NCI-H524 treated with DMSO at 0.1 percent for 48 hours (cell line): ENCODE data around the gene CLCN5.
A peak's percentile ranks its signal among the peaks of the same experiment; 100 is the strongest.

Experiments
- DNase-seq: peaks from one replicate; lab custom pipeline; 2025; lab: John Stamatoyannopoulos, UW

Gene CLCN5

DNA sequence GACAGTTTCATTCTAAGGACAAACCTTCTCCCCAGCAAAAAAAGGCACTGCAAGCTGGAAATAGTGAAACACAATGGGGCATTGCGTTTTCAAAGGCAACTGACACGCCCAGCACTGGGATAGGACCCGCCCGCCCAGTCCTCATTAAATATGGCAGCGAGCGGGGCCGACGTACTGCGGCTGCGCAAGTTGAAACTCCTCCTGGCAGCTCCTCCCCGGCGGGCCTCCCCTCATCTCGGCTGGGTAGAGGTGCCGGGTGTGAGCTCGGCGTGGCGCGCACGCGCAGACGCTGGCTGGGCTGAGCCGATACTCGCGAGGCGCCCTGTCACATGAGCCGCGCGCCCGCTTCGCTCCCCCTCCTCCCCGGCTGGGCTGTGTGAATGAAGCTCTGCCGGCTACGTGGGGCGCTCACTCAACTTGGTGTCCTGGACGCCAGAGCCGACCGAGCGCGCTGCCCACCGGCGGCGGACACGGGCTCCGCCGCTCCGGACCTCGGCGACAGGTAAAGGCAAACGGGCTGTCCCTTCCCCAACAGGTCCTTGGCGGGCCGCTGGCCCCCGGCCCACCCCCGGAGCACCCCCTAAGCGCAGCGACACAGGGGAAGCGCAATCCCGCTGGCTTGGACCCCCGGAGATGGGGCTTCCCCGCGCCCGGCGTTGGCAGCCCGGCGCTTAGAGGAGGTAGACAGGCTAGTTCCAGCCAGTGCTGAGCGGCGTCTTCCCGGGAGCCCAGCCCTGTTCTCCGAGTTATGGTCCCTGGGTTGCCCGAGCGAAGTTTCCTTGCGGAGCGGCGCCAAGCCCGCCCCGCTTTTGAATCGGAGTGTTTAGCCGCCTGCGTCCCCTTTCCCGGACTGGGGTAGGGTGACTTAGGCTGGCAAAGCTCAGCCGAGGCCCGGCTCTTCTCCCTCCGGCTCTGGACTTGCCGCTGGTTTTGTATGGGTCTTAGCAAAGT is at the start of gene CLCN5:
TSS of gene CLCN5 (plus strand) at position 306 of the 951 bp plus-strand sequence. CDS start 2,703 bp downstream, outside the sequence.
- DNase-seq = peak; percentile 87

DNA sequence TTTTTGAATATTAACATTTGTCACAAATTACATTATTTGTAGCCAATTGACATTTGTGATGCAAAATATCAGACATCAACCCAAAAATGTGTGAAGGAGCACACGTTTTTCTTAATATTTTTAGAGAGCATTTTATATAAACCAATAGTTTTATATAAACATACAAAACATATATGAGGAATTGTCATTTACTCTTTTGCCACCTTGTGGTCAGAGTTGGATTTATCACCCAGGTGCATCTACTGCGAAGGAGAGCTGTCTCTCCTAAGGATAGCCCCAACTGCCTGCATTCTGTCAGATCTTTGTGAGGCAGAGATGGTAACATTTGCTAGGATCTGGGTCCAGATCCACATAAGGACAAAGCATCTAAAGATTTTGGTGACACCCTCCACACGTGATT is 45.6 kb upstream of the CLCN5 start:
- no peak for DNase-seq

DNA sequence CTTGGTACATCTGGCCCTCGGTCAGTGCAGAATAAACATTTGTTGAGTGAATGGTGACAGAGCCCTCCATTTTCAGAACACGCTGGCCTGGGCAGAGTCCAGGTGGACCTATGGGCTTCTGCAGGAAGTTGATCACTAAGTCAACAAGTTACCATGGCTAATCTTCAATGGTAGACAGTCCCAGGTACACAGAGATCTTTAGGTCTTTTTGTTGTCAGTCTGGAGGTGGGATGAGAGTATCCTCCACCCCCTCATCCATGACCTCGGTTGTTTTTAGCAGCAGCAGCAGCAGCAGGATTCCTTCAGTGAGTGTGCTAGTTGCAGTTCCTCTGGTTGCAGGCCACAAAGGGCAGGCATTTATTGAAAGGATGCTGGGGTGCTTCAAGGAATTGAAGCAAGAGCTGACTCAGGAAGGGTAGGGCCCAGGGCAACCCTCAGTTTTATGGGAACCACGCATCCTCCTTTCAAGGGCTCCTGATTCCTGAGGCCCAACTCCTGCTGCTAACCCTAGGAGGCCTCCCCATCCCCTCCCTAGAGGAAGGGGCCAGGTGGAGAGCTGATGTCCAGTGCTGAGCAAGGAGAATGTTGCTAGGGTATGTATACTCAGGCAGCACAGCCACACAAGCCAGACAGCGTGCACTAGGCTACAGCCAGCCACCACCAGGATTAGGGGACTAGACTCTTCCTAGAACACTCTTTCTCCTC is 44.8 kb upstream of the CLCN5 start:
- DNase-seq = no peak

DNA sequence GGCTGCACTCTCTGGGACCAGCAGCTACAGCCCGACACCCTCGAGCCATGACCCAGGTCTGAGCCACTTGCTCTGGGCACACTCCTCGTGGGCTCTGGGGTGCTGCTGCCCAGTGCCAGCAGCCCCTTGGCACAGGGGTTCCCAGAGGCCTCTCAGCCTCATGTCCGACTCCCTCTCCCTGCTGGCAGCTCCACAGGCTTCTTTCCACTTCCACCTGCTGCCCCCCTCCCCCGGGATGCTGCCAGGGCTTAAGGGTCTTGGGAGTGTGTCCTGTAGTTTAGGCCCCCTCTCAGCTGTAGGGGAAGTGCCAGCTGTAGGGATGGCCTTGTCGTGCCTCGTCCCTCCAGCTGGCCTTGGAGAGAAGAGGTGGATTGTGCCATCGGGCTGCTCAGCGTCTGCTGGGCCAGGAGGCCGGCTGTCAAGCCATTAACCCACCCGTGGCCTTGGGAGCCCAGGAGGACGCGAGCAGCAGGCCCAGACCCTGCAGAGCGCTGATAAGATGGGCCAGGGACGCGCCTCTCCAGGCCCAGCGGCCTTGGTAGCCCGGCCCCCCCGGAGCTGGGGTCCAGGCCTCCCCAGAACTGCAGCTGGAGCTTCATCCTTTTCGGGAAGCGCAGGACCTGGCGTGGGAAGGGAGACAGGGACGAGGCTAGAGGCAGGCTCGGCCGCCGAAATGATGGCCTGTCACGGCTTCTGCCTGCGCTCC is 44.1 kb upstream of the CLCN5 start:
- DNase-seq = no peak

DNA sequence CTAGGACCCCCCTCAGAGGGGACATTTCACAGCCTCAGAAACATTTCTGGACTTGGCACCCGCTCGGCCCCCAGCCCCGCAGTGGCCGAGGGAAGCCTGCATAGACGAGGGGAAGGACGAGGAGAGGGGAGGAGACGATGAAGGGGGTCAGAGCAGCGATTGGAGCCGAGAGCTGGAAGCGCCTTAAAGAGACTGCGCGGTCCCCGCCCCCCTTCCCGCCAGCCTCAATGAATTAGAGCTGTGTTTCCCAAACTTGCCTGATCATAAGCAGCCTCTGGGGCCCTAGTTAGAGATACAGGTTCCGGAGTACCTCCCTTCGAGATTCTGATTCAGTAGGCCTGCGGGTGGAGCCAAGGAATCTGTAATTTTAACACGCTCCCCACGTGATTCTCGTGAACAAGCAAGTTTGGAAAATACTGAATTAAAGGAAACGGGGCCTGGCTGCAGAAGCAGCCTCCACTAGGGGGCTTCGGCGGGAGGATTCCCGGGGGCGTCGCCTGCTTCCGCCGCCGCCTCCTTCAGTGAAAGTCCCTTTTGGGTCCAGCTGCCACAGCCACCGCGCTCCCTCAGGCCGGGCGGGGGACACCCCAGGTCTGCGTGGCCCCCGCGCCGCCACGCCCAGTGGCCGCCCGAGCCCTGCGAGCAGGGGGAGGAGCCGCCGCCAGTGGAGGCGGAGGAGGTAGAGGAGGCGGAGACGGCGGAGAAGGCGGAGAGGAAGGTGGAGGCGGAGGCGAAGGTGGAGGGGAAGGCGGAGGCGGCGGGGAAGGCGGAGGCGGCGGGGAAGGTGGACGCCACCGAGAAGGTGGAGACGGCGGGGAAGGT is 43.4 kb upstream of the CLCN5 start, which contains the start of gene USP27X:
TSS of gene USP27X (plus strand) at position 651 of the 822 bp plus-strand sequence. CDS start 824 bp downstream, outside the sequence.
- peak; percentile 83 for DNase-seq

DNA sequence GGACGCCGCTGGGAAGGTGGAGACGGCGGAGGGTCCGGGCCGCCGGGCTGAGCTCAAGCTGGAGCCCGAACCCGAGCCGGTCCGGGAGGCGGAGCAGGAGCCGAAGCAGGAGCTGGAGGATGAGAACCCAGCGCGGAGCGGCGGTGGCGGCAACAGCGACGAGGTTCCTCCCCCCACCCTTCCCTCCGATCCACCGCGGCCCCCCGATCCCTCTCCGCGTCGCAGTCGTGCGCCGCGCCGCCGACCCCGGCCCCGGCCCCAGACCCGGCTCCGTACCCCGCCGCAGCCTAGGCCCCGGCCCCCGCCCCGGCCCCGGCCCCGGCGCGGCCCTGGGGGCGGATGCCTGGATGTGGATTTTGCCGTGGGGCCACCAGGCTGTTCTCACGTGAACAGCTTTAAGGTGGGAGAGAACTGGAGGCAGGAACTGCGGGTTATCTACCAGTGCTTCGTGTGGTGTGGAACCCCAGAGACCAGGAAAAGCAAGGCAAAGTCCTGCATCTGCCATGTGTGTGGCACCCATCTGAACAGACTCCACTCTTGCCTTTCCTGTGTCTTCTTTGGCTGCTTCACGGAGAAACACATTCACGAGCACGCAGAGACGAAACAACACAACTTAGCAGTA is 42.6 kb upstream of the CLCN5 start:
- no peak for DNase-seq

DNA sequence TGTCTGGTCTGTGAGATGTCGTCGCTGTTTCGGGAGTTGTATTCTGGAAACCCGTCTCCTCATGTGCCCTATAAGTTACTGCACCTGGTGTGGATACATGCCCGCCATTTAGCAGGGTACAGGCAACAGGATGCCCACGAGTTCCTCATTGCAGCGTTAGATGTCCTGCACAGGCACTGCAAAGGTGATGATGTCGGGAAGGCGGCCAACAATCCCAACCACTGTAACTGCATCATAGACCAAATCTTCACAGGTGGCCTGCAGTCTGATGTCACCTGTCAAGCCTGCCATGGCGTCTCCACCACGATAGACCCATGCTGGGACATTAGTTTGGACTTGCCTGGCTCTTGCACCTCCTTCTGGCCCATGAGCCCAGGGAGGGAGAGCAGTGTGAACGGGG is 41.7 kb upstream of the CLCN5 start:
- no peak for DNase-seq

DNA sequence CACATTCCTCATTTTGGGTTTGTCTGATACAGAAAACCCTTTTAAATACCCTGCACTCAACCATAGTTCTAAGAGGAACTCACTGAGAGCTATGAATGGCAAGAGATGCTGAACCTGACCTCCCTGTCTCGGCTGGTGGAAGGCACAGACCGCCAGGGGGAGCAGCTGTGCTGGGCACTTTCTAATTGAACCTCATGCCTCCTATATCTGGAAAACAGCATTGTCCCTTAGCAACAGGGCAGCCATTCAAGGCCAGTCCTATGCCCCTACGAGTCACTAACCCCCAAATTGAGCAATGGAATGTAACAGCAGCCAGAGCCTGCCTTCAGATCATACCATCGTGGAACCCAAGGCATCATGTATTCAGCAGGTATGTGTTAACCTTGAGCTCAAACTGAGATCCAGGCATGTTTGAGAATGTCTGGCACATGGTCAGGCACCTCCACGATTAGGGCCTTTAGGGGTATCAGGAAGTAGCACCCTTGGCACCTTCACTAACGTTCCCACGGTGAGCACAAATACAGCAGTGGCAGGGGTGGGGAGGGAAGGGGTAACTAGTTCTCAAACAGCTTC is 38.0 kb upstream of the CLCN5 start:
- peak; percentile 27 for DNase-seq

DNA sequence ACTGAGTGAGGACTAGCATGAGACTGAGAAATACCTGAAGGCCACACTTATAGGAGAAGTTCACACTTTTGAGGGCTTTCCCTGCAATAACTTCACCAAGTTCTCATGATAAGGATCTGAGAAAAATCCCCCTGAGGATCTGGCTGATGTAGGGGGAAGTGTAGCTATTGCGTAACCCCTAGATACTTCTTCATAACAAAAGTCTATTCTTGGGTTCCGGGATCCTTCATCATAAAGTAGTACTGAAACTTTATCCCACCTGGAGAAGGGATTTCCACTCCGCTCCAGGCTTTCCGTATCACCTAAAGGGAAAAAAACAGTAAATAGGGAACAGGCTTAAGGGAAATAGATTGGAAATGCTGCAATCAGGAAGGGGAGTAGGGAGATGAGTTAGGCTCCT is 29.9 kb upstream of the CLCN5 start:
- no peak for DNase-seq

DNA sequence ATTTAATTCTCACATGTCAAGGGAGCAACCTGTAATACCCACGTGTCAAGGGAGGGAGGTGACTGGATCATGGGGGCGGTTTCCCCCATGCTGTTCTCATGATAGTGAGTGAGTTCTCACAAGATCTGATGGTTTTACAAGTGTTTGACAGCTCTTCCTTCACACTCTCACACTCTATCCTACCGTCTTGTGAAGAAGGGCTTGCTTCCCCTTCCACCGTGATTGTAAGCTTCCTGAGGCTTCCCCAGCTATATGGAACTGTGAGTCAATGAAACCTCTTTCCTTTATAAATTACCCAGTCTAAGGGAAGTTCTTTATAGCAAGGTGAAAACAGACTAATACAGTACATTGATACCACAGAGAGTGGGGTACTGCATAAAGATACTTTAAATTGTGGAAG is 25.4 kb upstream of the CLCN5 start:
- DNase-seq = no peak

DNA sequence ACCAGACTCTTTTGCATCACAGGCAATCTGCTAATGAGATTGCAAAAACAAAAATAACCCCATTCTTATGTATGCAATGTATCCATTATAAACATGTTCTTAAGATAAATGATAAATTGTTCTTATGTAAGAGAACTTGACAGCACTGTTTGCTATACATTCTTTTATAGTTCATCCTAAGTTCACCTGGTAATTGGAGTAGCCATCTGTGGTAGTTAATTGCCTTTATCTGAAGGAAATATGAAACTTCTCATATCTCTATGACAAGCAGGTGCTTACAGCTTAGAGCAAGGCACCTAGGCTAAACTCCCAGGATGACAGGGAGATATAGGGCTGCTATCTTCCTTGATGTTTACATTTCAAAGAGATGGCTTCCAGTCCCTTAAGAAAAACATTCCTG is 21.3 kb upstream of the CLCN5 start:
- DNase-seq = peak; percentile 57

DNA sequence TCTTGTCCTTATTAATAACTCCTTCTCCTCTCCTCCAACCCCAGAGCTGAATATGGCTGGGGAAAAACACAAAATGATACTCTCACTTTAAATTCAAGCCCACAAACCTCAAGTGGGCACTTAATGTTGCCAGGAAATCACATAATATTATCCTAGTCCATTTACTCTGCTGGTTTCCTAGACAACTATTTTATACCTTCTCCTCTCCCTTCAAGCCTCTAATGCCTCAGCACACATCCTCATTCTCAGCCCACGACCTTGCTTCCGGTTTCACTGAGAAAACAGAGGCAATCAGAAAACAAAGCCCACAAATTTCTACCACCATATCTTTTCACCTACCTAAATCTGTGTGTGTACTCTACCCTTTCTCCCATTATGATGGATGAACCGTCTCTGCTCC is 12.1 kb upstream of the CLCN5 start:
- no peak for DNase-seq

DNA sequence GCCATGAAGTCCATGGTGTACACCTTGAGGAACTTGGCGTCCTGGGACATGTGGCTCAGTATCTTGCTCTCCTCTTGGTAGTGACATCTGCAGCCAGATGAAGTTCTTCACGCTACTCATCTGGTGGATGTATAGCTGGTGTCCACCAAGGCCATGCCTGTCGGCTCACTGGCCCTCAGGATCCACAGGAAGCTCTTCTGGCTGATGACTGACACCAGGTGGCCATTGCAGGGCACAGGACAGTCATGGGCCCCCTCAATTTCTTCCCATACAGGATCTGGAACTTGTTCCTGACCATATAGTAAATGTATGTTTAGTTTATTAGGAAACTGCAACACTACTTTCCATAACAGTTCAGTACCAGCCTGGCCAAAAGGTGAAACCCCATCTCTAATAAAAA is 10.3 kb upstream of the CLCN5 start:
- DNase-seq = no peak

DNA sequence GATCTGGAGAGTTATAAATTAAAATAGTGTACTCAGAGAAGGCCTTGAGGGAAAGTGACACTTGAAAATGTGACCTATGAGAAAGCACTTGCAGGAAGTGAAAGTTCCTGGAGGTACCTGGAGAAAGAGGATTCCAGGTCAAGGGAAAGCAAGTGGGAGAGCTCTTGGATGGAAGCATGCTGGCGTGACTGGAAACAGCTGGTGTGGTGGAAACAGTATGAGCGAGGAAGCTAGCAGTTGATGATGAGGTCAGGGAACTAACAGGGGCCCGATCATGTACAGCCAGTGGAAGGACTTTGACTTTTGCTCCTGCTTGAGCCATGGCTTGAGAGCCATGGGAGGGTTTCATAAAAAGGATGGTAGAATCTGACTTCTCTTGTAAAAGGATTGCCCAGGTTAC is 9.5 kb upstream of the CLCN5 start:
- no peak for DNase-seq

DNA sequence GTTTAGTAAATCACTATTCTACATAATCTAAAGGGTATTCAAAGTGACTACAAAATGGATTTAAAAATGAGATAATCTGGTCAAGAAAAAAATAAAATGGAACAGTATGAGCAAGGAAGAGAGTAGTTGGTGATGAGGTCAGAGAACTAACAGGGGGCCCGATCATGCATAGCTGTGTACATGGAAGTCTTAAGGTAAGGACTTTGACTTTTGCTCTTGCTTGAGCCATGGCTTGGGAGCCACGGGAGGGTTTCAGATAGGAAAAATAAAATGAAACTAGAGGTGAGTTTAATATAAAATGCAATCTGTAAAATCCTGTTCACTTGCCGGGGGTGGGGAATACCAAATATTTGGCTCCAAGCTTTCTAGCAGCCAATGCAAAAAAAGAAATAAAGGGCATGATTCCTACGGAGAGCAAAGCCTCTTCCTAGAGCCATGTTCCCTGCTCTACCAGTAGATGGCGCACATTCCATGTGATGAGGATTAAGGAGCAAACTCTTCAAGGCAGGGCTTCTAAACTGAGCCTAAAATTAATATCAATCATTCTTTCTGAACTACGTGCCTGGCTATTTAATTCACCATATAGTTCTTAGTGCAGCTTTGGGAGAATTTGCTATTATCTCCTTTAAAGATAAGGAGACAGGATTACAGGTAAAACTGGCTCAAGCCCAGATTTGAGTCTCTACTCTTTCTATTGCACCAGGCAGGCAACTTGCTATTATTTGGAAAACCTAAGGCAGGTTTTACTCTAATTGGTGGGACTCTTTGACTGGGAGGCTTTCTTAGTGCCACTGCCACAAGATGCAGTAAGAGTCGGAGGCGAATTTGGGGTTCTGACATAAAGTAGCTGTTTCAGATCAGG is 6.8 kb upstream of the CLCN5 start:
- peak; percentile 3 for DNase-seq

DNA sequence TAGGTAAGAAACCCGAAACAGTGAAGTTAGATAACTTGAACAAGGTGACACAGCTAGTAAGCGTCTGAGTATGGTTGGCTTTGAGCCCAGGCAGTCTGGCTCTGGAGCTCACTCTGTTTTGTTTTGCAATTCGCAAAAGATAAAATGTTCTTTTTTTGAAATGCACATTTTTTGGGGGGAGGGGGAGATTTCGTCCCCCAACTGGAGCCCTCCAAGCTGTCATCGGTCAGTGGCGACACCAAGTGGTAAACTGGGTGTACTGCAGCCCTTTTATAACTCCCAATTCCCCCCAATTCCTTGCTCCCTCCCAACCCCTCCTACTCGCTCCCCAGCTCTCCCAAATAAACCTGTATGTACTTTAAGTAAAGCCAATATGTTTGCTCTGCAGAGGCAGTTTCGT is 2.8 kb upstream of the CLCN5 start:
- no peak for DNase-seq

DNA sequence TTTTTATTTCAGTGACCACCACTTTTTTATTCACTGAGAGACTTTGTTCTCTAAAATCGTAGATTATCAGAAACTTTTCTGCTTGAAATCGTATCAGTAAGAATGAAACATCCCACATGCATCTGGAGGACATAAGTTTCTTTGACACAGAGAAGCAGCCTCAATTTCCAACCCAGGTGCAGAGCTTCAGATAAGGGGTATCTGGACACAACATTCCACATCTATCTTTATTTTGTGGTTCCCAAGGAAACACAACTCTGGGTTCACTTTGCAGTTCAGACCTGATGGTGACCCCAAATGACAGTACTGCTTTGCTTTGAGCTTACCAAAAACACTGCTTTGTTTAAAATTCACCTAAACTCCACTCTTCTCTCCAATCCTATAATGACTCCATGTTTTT is 1.3 kb upstream of the CLCN5 start:
- DNase-seq = no peak

DNA sequence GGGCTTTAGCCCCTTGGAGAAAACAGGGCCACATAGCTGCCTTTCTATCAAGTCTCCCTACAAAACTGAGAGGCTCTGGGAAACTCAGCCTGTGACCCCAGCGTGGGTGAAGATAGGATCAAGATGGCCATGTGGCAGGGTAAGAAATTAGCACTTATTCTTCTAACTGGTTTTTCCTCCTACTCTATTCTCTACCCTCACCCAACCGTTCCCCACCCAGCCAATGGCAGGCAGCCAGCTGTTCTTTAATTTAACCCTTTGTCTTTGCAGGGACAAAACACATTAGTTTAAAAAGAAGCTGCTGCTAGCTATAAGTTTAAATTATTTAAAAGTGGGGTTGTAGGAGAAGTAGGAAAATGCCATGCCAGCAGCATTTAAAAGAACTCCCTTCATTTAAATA is 2.8 kb downstream of the CLCN5 start:
- peak; percentile 59 for DNase-seq

DNA sequence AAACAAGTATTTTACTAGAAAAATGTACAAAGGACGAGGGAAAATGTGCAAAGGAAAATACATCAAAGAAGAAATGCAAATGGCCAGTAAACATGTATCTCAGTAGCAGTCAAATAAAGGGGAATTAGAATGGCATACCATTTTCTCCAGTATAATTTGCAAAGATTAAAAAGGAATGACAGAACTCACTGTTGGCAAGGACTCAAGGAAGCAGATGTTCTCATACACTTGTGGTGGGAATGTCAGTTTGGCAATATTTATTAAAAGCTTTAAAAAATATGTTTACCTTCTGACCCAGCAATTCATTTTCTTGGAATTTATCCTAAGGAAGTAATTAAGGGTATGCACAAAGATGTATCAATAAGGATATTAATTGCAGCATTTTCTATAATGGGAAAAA is 7.6 kb downstream of the CLCN5 start:
- peak; percentile 46 for DNase-seq

DNA sequence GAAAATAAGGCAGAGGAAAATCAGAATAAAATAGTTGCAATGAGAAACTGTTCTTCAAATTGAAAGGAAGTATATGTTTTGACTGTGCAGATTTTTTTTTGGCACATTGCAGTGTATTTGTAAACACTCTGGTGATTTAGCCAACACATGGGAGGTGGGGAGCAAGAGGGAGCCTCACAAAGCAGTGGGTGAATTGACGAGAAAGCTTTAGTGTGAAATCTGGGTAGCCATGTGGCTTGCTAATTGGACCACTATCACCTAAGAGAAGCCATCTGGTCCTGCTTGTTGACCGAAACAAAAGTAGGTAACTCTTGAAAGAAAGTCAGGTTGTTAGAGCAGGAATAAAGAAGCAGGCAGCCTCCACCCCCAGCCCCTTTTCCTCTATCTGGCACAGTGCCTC is 10.4 kb downstream of the CLCN5 start:
- peak; percentile 61 for DNase-seq
